ENCODE measurements around the gene DENND1B.

GRCh38 chr1:197510691-197511378 is 264.4 kb downstream of the DENND1B start:
- TF ChIP-seq EP300 (IDR thresholded peaks at IDR 0.05; ENCODE audit: borderline replicate concordance in 1 of 2, low read depth in 2 of 2, low read length in 2 of 2) (no peak), CTCF (IDR thresholded peaks at IDR 0.05; ENCODE audit: control extremely low read depth in 1 of 3, insufficient read depth in 1 of 3, low read depth in 1 of 3, low read length in 3 of 3) (no peak), POLR2AphosphoS5 (IDR thresholded peaks at IDR 0.05; ENCODE audit: low read depth, low read length) (no peak), MAX (IDR thresholded peaks at IDR 0.05) (no peak), CREB1 (IDR thresholded peaks at IDR 0.05) (no peak), SP1 (IDR thresholded peaks at IDR 0.05; ENCODE audit: low read depth, low read length) (no peak), EZH2 (IDR thresholded peaks at IDR 0.05; ENCODE audit: low read depth, low read length, severe bottlenecking) (no peak), YY1 (IDR thresholded peaks at IDR 0.05; ENCODE audit: low read depth, low read length) (no peak), POLR2A (IDR thresholded peaks at IDR 0.05; ENCODE audit: control extremely low read depth in 1 of 2, low read depth in 2 of 2, low read length in 2 of 2) (no peak), SP2 (IDR thresholded peaks at IDR 0.05; ENCODE audit: low read length) (no peak)

Measured in H1 (cell line).